SK-N-SH (cell line): ENCODE data around the gene SNX21. TPM values are rescaled to one million over a fixed set of nuclear protein-coding genes. Genes with fewer than 3 reads are reported as not detected.

ENCODE experiments used
- CTCF ChIA-PET: fragments of 300-600, 350-600 bp; formaldehyde crosslinking; extraction: SDS; loops from one replicate; lab custom pipeline; 2021; lab: Yijun Ruan, JAX
- POLR2A ChIA-PET: fragments of 350-600 bp; sonication (Branson Sonifier 250); formaldehyde crosslinking; extraction: SDS; loops from one replicate; lab custom pipeline; 2020; ENCODE audit warnings: antibody characterized with exemption, inconsistent platforms; lab: Yijun Ruan, JAX
- DNase-seq: peaks from one replicate; pipeline ENCODE4 v3.0.0; 2012
- H2AFZ ChIP-seq: fragments of 200-600 bp; sonication (generic); 2 replicates; pipeline ENCODE4 v1.8.1; 2016; ENCODE audit warnings: antibody characterized with exemption, mild to moderate bottlenecking, low read depth
- H3F3A ChIP-seq: fragments of 200-600 bp; sonication (generic); replicated peaks from 2 replicates; pipeline ENCODE3; 2016; ENCODE audit warnings: antibody characterized with exemption, mild to moderate bottlenecking; ENCODE audit not compliant: insufficient read depth
- H3K27ac ChIP-seq, 2 experiments: fragments of 200-500 bp in 1 of 2; fragments of 200-600 bp in 1 of 2; sonication (Bioruptor generic) in 1 of 2; sonication (generic), shearing (Covaris generic) in 1 of 2; 2 replicates each; pipeline versions ENCODE4 v1.5.1 to v1.6.1; 2014 to 2016; ENCODE audit warnings: low read depth in 2 of 2, inconsistent platforms in 1 of 2, low read length in 1 of 2, mild to moderate bottlenecking in 1 of 2, mixed read lengths in 1 of 2
- H3K27me3 ChIP-seq: fragments of 200-600 bp; sonication (generic), shearing (Covaris generic); 2 replicates; pipeline ENCODE4 v1.6.1; 2016; ENCODE audit warnings: mixed run types; ENCODE audit not compliant: insufficient read depth
- H3K36me3 ChIP-seq, 2 experiments: fragments of 200-500 bp in 1 of 2; fragments of 200-600 bp in 1 of 2; sonication (Bioruptor generic) in 1 of 2; sonication (generic) in 1 of 2; replicated peaks in 1 of 2; 2 replicates each; pipeline versions ENCODE3 to v1.5.1; 2014 to 2016; ENCODE audit warnings: low read length in 1 of 2, mild to moderate bottlenecking in 1 of 2; ENCODE audit not compliant: insufficient read depth in 2 of 2, control insufficient read depth in 1 of 2
- H3K4me1 ChIP-seq, 2 experiments: fragments of 200-500 bp in 1 of 2; fragments of 200-600 bp in 1 of 2; sonication (Bioruptor generic) in 1 of 2; sonication (generic), shearing (Covaris generic) in 1 of 2; 2 replicates each; pipeline versions ENCODE4 v1.5.1 to v1.6.1; 2014 to 2016; ENCODE audit warnings: low read depth in 1 of 2, low read length in 1 of 2, mixed run types in 1 of 2; ENCODE audit not compliant: insufficient read depth in 2 of 2, control insufficient read depth in 1 of 2
- H3K4me2 ChIP-seq: fragments of 200-600 bp; sonication (generic), shearing (Covaris generic); 2 replicates; pipeline ENCODE4 v1.6.1; 2017; ENCODE audit warnings: mixed run types
- H3K4me3 ChIP-seq, 2 experiments: fragments of 200-500 bp in 1 of 2; fragments of 200-600 bp in 1 of 2; sonication (Bioruptor generic) in 1 of 2; sonication (generic), shearing (Covaris generic) in 1 of 2; 2 replicates each; pipeline versions ENCODE4 v1.5.1 to v1.8.1; 2014 to 2016; ENCODE audit warnings: low read depth in 2 of 2, inconsistent platforms in 1 of 2, low read length in 1 of 2, mild to moderate bottlenecking in 1 of 2, mixed read lengths in 1 of 2, moderate library complexity in 1 of 2
- H3K79me2 ChIP-seq: fragments of 200-600 bp; sonication (generic); 2 replicates; pipeline ENCODE4 v1.8.1; 2017; ENCODE audit warnings: mild to moderate bottlenecking; ENCODE audit not compliant: insufficient read depth
- H3K9ac ChIP-seq: fragments of 200-600 bp; sonication (generic); 2 replicates; pipeline ENCODE4 v1.6.1; 2017; ENCODE audit warnings: mixed run types
- H3K9me2 ChIP-seq: fragments of 200-600 bp; sonication (generic); 2 replicates; pipeline ENCODE4 v1.6.1; 2017; ENCODE audit warnings: mixed run types
- H3K9me3 ChIP-seq: fragments of 200-600 bp; sonication (generic); 2 replicates; pipeline ENCODE4 v1.6.1; 2017; ENCODE audit warnings: mixed run types, mild to moderate bottlenecking, moderate library complexity
- H4K20me1 ChIP-seq: fragments of 200-600 bp; sonication (generic); 2 replicates; pipeline ENCODE4 v1.6.1; 2017; ENCODE audit warnings: mild to moderate bottlenecking, mixed run types; ENCODE audit not compliant: insufficient read depth
- EP300 ChIP-seq, 2 experiments: IDR thresholded peaks; 2 replicates each; pipeline versions ENCODE4 v1.4.0 to v1.6.1; 2012; ENCODE audit warnings: borderline replicate concordance in 1 of 2, low read depth in 1 of 2, low read length in 1 of 2
- EZH2phosphoT487 ChIP-seq: fragments of 200-600 bp; sonication (generic); IDR thresholded peaks from 2 replicates; pipeline ENCODE4 v1.6.1; 2017; ENCODE audit warnings: low read depth, mixed run types, mild to moderate bottlenecking, antibody characterized with exemption, moderate library complexity, borderline replicate concordance
- FOSL2 ChIP-seq: IDR thresholded peaks from 2 replicates; pipeline ENCODE4 v1.4.0; 2012; ENCODE audit warnings: low read depth, mild to moderate bottlenecking, moderate library complexity, borderline replicate concordance
- FOXJ3 ChIP-seq: sonication (generic); formaldehyde crosslinking; IDR thresholded peaks from 2 replicates; pipeline ENCODE4 v1.5.1; 2020; ENCODE audit warnings: mild to moderate bottlenecking, missing genetic modification reagents
- FOXM1 ChIP-seq: IDR thresholded peaks from 2 replicates; pipeline ENCODE4 v1.4.0; 2012; ENCODE audit warnings: low read depth, mild to moderate bottlenecking
- GABPA ChIP-seq: IDR thresholded peaks from 2 replicates; pipeline ENCODE4 v1.4.0; 2012; ENCODE audit warnings: low read depth, mild to moderate bottlenecking
- GATA2 ChIP-seq: sonication (generic); formaldehyde crosslinking; IDR thresholded peaks from 2 replicates; pipeline ENCODE4 v1.5.0; 2020; ENCODE audit warnings: mild to moderate bottlenecking, missing genetic modification reagents
- IRF3 ChIP-seq: fragments of 150-350 bp; IDR thresholded peaks from 2 replicates; pipeline ENCODE4 v1.6.1; 2016; ENCODE audit warnings: mild to moderate bottlenecking, low read depth, low read length
- JUND ChIP-seq: IDR thresholded peaks from 2 replicates; pipeline ENCODE4 v1.4.0; 2012
- MAX ChIP-seq: IDR thresholded peaks from 2 replicates; pipeline ENCODE4 v1.4.0; 2012; ENCODE audit warnings: low read depth
- MEF2A ChIP-seq: IDR thresholded peaks from 2 replicates; pipeline ENCODE4 v1.4.0; 2012; ENCODE audit warnings: low read depth, borderline replicate concordance
- MXI1 ChIP-seq: IDR thresholded peaks from 2 replicates; pipeline ENCODE4 v1.6.1; 2012; ENCODE audit warnings: mild to moderate bottlenecking, low read depth, low read length, improper control_type of control experiment
- POLR2AphosphoS5 ChIP-seq: IDR thresholded peaks from 2 replicates; pipeline ENCODE4 v1.6.1; 2012; ENCODE audit warnings: low read depth, low read length
- RFX5 ChIP-seq: IDR thresholded peaks from 2 replicates; pipeline ENCODE4 v1.6.1; 2012; ENCODE audit warnings: mild to moderate bottlenecking, improper control_type of control experiment, low read length
- RXRA ChIP-seq: IDR thresholded peaks from 2 replicates; pipeline ENCODE4 v1.4.0; 2012; ENCODE audit warnings: low read depth, mild to moderate bottlenecking, borderline replicate concordance
- SMC3 ChIP-seq: IDR thresholded peaks from 2 replicates; pipeline ENCODE4 v1.6.1; 2012; ENCODE audit warnings: low read depth, low read length, improper control_type of control experiment
- TCF12 ChIP-seq: IDR thresholded peaks from 2 replicates; pipeline ENCODE4 v1.4.0; 2012
- USF1 ChIP-seq: IDR thresholded peaks from 2 replicates; pipeline ENCODE4 v1.4.0; 2012; ENCODE audit warnings: low read depth, borderline replicate concordance
- USF2 ChIP-seq: fragments of 150-350 bp; IDR thresholded peaks from 2 replicates; pipeline ENCODE4 v1.6.1; 2017; ENCODE audit warnings: antibody characterized with exemption, low read length, low read depth, borderline replicate concordance
- ZBTB33 ChIP-seq: IDR thresholded peaks from 2 replicates; pipeline ENCODE4 v1.4.0; 2012; ENCODE audit warnings: low read depth, borderline replicate concordance
- WGBS: methylation state at CpG from one replicate; pipeline ENCODE4 v1.1.6; 2017; ENCODE audit warnings: low lambda C conversion rate; 5-methylcytosine and 5-hydroxymethylcytosine counted together
- polyA plus RNA-seq, 3 experiments: library from polyadenylated mRNA; depleted of rRNA; stranded (reverse); fragments of >200 nt; gene quantifications; 2 replicates each; pipeline ENCODE4 v1.2.3, GENCODE V29; 2012

Gene SNX21
- polyA plus RNA-seq, 1 of the 3 experiments (the other 2 are of a cell fraction): 22.1 TPM

GRCh38 chr20:45810191-45810970, 23.2 kb upstream of the SNX21 start:
- WGBS: over 99% methylated on average over 8 of the region's 8 CpGs
- no peak for DNase-seq
- POLR2A ChIA-PET: no interaction called here
- peaks cover 36 to 41% of the 10 kb centered on the region in 2 experiments for H3K36me3 ChIP-seq
- no peaks in the 10 kb centered on the region for H3K9me2 ChIP-seq
- H3K4me3 ChIP-seq: no peak overlapping the region
- no peak overlapping the region for H2AFZ ChIP-seq
- no peak overlapping the region for H3K9ac ChIP-seq
- H4K20me1 ChIP-seq: no peaks in the 10 kb centered on the region
- H3F3A ChIP-seq: peaks cover 4% of the 10 kb centered on the region
- H3K4me2 ChIP-seq: no peak overlapping the region
- no peak overlapping the region for H3K27ac ChIP-seq
- H3K9me3 ChIP-seq: no peaks in the 10 kb centered on the region
- peaks cover 0 to 11% of the 10 kb centered on the region in 2 experiments; a peak in 1 of 4 replicates for H3K4me1 ChIP-seq
- TF ChIP-seq JUND (no peak), POLR2AphosphoS5 (no peak), USF2 (no peak), RFX5 (no peak), RXRA (no peak), MAX (no peak), IRF3 (no peak), USF1 (no peak), GATA2 (no peak), ZBTB33 (no peak), FOXJ3 (CRISPR knock-in tag) (no peak), GABPA (no peak), FOXM1 (no peak), MXI1 (no peak), EP300 (IDR thresholded peaks at IDR 0.05; ENCODE audit: borderline replicate concordance in 1 of 2, low read depth in 1 of 2, low read length in 1 of 2) (no peak), SMC3 (no peak), TCF12 (no peak), FOSL2 (no peak), MEF2A (no peak), EZH2phosphoT487 (no peak)
- TF ChIP-seq, all 33 proteins: peak for 0
- Histone ChIP-seq H3K27me3 (no peaks in the 10 kb centered on the region), H3K79me2 (peaks cover 28% of the 10 kb centered on the region)
- CTCF ChIA-PET: interaction anchor here (2.1 kb wide), 1 partner anchor 11 kb away, joined by 19 read pairs; no protein-coding TSS in a partner anchor
